HepG2 (cell line): ENCODE data around the gene TTC39C. TPM values are rescaled to one million over a fixed set of nuclear protein-coding genes. Genes with fewer than 3 reads are reported as not detected.

Experiments
- ATRX ChIP-seq: sonication (generic); formaldehyde crosslinking; IDR thresholded peaks from 2 replicates; pipeline ENCODE4 v1.4.0; 2020; ENCODE audit warnings: missing genetic modification reagents, borderline replicate concordance
- CEBPG ChIP-seq: IDR thresholded peaks from 2 replicates; pipeline ENCODE4 v1.6.1; 2016
- ELF3 ChIP-seq: IDR thresholded peaks from 2 replicates; pipeline ENCODE4 v1.6.1; 2016; ENCODE audit warnings: missing genetic modification reagents, missing compliant biosample characterization
- GABPA ChIP-seq, 2 experiments: IDR thresholded peaks; 2 replicates each; pipeline ENCODE4 v1.6.1; 2011 to 2016; ENCODE audit warnings: low read depth in 2 of 2, low read length in 1 of 2, missing biosample characterization in 1 of 2, missing genetic modification characterization in 1 of 2
- HES4 ChIP-seq: sonication (generic); formaldehyde crosslinking; IDR thresholded peaks from 2 replicates; pipeline ENCODE4 v1.9.0; 2021; ENCODE audit warnings: mild to moderate bottlenecking, missing genetic modification reagents, borderline replicate concordance
- HOMEZ ChIP-seq: IDR thresholded peaks from 2 replicates; pipeline ENCODE4 v1.6.1; 2016; ENCODE audit warnings: low read depth
- KDM1A ChIP-seq: IDR thresholded peaks from 2 replicates; pipeline ENCODE4 v1.6.1; 2016; ENCODE audit warnings: missing compliant biosample characterization
- MTA1 ChIP-seq: sonication (generic); formaldehyde crosslinking; IDR thresholded peaks from 2 replicates; pipeline ENCODE4 v1.4.0; 2020; ENCODE audit warnings: missing genetic modification reagents, mild to moderate bottlenecking, borderline replicate concordance
- RBFOX2 ChIP-seq: fragments of 200-400 bp; formaldehyde crosslinking; IDR thresholded peaks from 2 replicates; pipeline ENCODE4 v1.6.1; 2017; ENCODE audit warnings: low read depth, mild to moderate bottlenecking, low read length
- RELA ChIP-seq: sonication (generic); formaldehyde crosslinking; IDR thresholded peaks from 2 replicates; pipeline ENCODE4 v1.4.0; 2020; ENCODE audit warnings: missing genetic modification reagents
- TCF12 ChIP-seq, 2 experiments: fragments of 450-650 bp in 1 of 2; sonication (generic) in 1 of 2; formaldehyde crosslinking in 1 of 2; IDR thresholded peaks; 2 replicates each; pipeline versions ENCODE4 v1.6.1 to v1.8.0; 2017 to 2022; ENCODE audit warnings: antibody characterized with exemption in 1 of 2, mild to moderate bottlenecking in 1 of 2, missing genetic modification reagents in 1 of 2, moderate library complexity in 1 of 2
- XRCC5 ChIP-seq: fragments of 200-400 bp; formaldehyde crosslinking; optimal IDR thresholded peaks from 2 replicates; pipeline ENCODE3; 2017; ENCODE audit warnings: mild to moderate bottlenecking, low read length
- ZBTB39 ChIP-seq: sonication (generic); formaldehyde crosslinking; IDR thresholded peaks from 2 replicates; pipeline ENCODE4 v1.5.0; 2020; ENCODE audit warnings: missing genetic modification reagents
- ZNF10 ChIP-seq: sonication (generic); formaldehyde crosslinking; IDR thresholded peaks from 2 replicates; pipeline ENCODE4 v1.4.0; 2020; ENCODE audit warnings: mild to moderate bottlenecking, low read depth, missing genetic modification reagents, borderline replicate concordance
- polyA plus RNA-seq, 8 experiments: library from polyadenylated mRNA; depleted of rRNA in 3 of 8; stranded (reverse) in 7 of 8; unstranded in 1 of 8; fragments of >200 nt; fragmentation: Illumina TruSeq in 4 of 8; extraction: Trizol in 4 of 8; gene quantifications; 2 replicates each; pipeline versions ENCODE4 v1.2.1 to v1.2.3, GENCODE V29; 2011 to 2016; ENCODE audit warnings: low read depth in 4 of 8, missing spikeins in 1 of 8, mixed read lengths in 1 of 8; ENCODE audit not compliant: insufficient read depth in 1 of 8
- total RNA-seq, 5 experiments: library from RNA; depleted of rRNA; stranded (reverse); fragments of >200 nt; fragmentation: Illumina TruSeq; extraction: Trizol; gene quantifications; 2 replicates each; pipeline ENCODE4 v1.2.3, GENCODE V29; 2016; ENCODE audit warnings: low read depth in 1 of 5
- TF ChIP-seq, protein P1 (sequence below): sonication (generic); formaldehyde crosslinking; IDR thresholded peaks from 2 replicates; pipeline ENCODE4 v1.5.1; 2020; ENCODE audit warnings: missing genetic modification reagents, mild to moderate bottlenecking, borderline replicate concordance
- TF ChIP-seq, protein P2 (sequence below): sonication (generic); formaldehyde crosslinking; conservative IDR thresholded peaks from 2 replicates; pipeline ENCODE4 v1.5.0; 2020; ENCODE audit warnings: missing genetic modification reagents
- TF ChIP-seq, protein P3 (sequence below): fragments of 450-650 bp; IDR thresholded peaks from 2 replicates; pipeline ENCODE4 v1.6.1; 2017; ENCODE audit warnings: mild to moderate bottlenecking

Gene TTC39C
- total and polyA plus RNA-seq, 2 of the 13 experiments (the other 11 are each of a cell fraction or from before 2014, with no cell fraction given), result 19.1 to 25.9 TPM

DNA sequence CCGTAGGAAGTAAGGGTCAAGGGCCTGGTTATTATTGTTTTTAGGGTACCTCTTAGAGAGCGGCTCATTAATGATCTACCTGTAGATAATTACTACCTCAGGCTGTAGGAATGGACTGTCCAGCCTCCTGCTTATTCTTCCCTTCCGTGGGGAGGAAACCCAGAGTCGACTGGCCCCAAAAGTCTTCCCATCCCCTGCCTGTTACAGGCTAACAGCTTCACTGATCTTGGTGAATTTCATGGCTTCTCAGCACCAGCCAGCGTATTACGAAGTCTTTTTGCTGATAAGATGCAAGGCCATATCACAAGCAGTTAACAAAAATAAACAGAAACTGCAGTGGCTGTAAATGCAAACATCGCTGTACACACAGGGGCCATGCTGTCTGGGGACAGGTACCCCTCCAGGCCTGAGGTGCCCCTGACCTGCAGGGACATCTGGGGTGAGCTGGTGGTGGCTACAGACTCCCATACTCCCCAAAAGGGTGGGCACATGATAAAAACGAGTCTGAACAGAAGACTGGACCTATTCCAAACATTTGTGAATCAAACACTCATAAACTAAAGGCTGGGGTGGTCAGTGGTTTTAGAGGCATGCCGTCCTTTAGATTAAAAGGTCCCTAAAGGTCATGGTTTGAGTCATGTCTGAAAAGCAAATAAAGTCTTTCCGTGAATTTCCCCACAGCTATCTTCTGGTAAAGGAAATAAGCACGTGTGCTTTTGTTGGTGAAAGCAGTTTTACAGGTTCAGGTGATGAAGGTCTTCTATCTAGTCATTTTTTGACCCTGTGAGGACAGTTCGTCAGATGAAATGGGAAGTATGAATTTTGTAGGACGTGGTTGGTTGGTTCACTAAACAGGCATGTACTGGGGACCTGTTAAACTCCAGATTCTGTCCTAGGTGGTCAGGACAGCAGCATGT lies 36.7 kb downstream of the TTC39C start (continued):
- TF ChIP-seq, protein P1, sequence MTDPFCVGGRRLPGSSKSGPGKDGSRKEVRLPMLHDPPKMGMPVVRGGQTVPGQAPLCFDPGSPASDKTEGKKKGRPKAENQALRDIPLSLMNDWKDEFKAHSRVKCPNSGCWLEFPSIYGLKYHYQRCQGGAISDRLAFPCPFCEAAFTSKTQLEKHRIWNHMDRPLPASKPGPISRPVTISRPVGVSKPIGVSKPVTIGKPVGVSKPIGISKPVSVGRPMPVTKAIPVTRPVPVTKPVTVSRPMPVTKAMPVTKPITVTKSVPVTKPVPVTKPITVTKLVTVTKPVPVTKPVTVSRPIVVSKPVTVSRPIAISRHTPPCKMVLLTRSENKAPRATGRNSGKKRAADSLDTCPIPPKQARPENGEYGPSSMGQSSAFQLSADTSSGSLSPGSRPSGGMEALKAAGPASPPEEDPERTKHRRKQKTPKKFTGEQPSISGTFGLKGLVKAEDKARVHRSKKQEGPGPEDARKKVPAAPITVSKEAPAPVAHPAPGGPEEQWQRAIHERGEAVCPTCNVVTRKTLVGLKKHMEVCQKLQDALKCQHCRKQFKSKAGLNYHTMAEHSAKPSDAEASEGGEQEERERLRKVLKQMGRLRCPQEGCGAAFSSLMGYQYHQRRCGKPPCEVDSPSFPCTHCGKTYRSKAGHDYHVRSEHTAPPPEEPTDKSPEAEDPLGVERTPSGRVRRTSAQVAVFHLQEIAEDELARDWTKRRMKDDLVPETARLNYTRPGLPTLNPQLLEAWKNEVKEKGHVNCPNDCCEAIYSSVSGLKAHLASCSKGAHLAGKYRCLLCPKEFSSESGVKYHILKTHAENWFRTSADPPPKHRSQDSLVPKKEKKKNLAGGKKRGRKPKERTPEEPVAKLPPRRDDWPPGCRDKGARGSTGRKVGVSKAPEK (CRISPR knock-in tag), result 0 out of 2 replicates have a peak, but pooled peaks have one; percentile 72
- TF ChIP-seq, protein P2, sequence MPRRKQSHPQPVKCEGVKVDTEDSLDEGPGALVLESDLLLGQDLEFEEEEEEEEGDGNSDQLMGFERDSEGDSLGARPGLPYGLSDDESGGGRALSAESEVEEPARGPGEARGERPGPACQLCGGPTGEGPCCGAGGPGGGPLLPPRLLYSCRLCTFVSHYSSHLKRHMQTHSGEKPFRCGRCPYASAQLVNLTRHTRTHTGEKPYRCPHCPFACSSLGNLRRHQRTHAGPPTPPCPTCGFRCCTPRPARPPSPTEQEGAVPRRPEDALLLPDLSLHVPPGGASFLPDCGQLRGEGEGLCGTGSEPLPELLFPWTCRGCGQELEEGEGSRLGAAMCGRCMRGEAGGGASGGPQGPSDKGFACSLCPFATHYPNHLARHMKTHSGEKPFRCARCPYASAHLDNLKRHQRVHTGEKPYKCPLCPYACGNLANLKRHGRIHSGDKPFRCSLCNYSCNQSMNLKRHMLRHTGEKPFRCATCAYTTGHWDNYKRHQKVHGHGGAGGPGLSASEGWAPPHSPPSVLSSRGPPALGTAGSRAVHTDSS (CRISPR knock-in tag), result no peak
- TF ChIP-seq MTA1 (CRISPR knock-in tag) (peak; percentile 95), HES4 (no peak), GABPA (IDR thresholded peaks at IDR 0.05; ENCODE audit: low read depth, low read length) (no peak), GABPA (CRISPR knock-in tag; IDR thresholded peaks at IDR 0.05; ENCODE audit: low read depth) (no peak), HOMEZ (CRISPR knock-in tag) (no peak), ELF3 (CRISPR knock-in tag) (peak; percentile 63), KDM1A (CRISPR knock-in tag) (no peak), TCF12 (IDR thresholded peaks at IDR 0.05) (no peak), TCF12 (CRISPR knock-in tag; IDR thresholded peaks at IDR 0.05) (no peak), RBFOX2 (no peak), XRCC5 (peak; percentile 36), RELA (CRISPR knock-in tag) (no peak), CEBPG (CRISPR knock-in tag) (peak; percentile 55; the same call in 1 of the 2 replicates), ZBTB39 (CRISPR knock-in tag) (no peak), ATRX (CRISPR knock-in tag) (no peak), ZNF10 (CRISPR knock-in tag) (no peak)
- TF ChIP-seq, protein P3, sequence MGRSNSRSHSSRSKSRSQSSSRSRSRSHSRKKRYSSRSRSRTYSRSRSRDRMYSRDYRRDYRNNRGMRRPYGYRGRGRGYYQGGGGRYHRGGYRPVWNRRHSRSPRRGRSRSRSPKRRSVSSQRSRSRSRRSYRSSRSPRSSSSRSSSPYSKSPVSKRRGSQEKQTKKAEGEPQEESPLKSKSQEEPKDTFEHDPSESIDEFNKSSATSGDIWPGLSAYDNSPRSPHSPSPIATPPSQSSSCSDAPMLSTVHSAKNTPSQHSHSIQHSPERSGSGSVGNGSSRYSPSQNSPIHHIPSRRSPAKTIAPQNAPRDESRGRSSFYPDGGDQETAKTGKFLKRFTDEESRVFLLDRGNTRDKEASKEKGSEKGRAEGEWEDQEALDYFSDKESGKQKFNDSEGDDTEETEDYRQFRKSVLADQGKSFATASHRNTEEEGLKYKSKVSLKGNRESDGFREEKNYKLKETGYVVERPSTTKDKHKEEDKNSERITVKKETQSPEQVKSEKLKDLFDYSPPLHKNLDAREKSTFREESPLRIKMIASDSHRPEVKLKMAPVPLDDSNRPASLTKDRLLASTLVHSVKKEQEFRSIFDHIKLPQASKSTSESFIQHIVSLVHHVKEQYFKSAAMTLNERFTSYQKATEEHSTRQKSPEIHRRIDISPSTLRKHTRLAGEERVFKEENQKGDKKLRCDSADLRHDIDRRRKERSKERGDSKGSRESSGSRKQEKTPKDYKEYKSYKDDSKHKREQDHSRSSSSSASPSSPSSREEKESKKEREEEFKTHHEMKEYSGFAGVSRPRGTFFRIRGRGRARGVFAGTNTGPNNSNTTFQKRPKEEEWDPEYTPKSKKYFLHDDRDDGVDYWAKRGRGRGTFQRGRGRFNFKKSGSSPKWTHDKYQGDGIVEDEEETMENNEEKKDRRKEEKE, result no peak
